ENCODE measurements around the gene STRAP.
"Not testable (repeated sequence)": the region's sequence is repeated elsewhere in the genome, so short reads cannot be mapped to it uniquely, and the experiment has no call there.

Gene STRAP

DNA sequence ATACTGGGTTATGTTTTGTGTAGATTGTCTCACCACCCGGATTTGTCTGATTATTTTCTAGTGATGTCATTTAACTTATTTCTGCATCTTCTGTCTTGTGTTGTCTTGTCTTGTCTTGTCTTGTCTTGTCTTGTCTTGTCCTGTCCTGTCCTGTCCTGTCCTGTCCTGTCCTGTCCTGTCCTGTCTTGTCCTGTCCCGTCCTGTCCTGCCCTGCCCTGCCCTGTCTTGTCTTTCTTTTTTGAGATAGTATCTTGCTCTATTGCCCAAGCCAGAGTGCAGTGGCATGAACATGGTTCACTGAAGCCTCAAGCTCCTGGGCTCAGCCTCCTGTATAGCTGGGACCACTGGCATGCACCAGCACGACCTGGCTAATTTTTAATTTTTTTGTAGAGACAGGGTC is 54.6 kb downstream of the STRAP start:
- TF ChIP-seq, protein P1, sequence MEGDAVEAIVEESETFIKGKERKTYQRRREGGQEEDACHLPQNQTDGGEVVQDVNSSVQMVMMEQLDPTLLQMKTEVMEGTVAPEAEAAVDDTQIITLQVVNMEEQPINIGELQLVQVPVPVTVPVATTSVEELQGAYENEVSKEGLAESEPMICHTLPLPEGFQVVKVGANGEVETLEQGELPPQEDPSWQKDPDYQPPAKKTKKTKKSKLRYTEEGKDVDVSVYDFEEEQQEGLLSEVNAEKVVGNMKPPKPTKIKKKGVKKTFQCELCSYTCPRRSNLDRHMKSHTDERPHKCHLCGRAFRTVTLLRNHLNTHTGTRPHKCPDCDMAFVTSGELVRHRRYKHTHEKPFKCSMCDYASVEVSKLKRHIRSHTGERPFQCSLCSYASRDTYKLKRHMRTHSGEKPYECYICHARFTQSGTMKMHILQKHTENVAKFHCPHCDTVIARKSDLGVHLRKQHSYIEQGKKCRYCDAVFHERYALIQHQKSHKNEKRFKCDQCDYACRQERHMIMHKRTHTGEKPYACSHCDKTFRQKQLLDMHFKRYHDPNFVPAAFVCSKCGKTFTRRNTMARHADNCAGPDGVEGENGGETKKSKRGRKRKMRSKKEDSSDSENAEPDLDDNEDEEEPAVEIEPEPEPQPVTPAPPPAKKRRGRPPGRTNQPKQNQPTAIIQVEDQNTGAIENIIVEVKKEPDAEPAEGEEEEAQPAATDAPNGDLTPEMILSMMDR (conservative IDR thresholded peaks at IDR 0.05; ENCODE audit: low read length), result no peak
- H3K4me3 ChIP-seq (ENCODE audit: low read length), result no peak overlapping the region
- DNase-seq (ENCODE audit: low read depth), result no peak

DNA sequence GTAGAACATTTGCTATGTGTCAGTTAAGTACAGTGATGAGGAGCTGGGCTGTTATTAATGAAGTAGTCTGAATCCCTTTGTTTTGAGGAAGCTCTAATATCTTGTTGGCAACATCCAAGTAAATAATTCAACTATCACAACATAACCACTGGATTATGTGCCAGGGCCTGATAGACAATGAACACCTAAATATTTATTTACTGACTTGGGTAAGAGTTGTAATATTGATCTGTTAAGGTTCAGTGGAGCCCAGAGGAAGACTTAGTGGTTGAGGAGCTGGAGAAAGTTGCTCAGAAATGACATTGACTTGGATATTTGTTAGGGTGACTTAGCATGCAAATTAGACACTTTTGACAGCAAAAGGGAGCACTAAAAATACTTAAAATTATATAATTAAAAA is 55.7 kb downstream of the STRAP start:
- no peak overlapping the region for H3K4me3 ChIP-seq (ENCODE audit: low read length)
- TF ChIP-seq, protein P1 (conservative IDR thresholded peaks at IDR 0.05; ENCODE audit: low read length), result no peak
- DNase-seq (ENCODE audit: low read depth), result no peak

DNA sequence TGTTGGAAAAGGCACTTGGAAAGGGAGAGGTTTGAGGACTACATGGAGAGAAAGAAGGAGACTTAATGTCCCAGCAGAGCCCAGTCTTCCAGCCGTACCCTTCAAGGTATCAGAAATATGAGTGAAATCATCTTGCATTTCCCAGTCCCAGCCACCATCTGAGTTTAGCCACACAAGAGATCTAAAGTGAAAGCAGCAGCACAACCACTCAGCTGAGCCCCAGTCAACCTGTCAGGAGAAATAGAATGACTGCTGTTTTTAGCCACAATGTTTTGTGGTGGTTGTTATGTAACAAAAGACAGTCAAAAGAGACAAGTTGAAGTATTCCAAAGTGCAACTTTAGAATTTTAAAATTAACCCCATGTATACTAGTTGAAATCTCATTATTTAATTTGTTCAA is 56.9 kb downstream of the STRAP start:
- H3K4me3 ChIP-seq (ENCODE audit: low read length), result no peak overlapping the region
- TF ChIP-seq, protein P1 (conservative IDR thresholded peaks at IDR 0.05; ENCODE audit: low read length), result no peak
- DNase-seq (ENCODE audit: low read depth), result no peak

DNA sequence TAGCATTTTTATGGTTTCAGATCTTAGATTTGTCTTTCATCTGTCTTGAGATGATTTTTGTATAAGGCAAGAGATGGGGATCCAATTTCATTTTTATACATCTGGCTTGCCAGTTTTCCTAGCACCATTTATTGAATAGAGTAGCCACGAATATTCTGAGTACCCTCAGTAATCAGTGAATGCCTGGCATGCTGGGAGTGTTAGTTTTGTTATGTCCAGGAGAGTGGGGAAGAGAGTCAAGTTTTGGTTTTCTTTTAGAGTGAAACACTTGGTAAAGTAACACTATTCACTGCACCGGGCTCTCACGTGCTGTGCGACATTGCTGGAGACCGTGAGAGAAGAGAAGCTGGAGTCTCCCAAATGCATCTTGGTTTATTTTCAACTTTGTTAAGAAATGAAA is 60.3 kb downstream of the STRAP start:
- no peak for DNase-seq (ENCODE audit: low read depth)

DNA sequence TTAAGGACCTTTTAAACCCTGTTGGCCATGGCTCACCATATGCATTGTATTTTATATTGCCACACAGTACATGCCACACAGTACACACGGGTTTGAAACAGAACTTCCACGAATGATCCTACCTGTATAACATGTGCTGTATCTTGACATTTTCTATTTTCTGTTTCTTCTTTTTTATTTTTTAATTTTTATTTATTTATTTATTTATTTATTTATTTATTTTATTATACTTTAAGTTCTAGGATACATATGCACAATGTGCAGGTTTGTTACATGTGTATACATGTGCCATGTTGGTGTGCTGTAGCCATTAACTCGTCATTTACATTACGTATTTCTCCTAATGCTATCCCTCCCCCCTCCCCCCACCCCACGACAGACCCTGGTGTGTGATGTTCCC is 61.3 kb downstream of the STRAP start:
- H3K4me3 ChIP-seq (ENCODE audit: low read length); DNase-seq (ENCODE audit: low read depth): not testable (repeated sequence)

More for the DNA sequence above, 60.3 kb downstream of the STRAP start:
- TF ChIP-seq, protein P1 (conservative IDR thresholded peaks at IDR 0.05; ENCODE audit: low read length), result no peak
- H3K4me3 ChIP-seq (ENCODE audit: low read length), result no peak overlapping the region

DNA sequence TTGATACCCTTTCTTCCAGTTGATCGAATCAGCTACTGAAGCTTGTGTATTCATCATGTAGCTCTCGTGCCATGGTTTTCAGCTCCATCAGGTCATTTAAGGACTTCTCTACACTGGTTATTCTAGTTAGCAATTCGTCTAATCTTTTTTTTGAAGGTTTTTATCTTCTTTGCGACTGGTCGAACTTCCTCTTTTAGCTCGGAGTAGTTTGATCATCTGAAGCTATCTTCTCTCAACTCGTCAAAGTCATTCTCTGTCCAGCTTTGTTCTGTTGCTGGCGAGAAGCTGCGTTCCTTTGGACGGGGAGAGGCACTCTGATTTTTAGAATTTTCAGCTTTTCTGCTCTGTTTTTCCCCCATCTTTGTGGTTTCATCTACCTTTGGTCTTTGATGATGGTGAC is 66.3 kb downstream of the STRAP start:
- not testable (repeated sequence) for H3K4me3 ChIP-seq (ENCODE audit: low read length); DNase-seq (ENCODE audit: low read depth)

Data from AG10803 (cell line).